HG03457 (cell line): ENCODE results near the gene PELI3.
A peak's percentile ranks its signal among the peaks of the same experiment; 100 is the strongest.

Experiments
- ATAC-seq: cut with Tn5 transposase; IDR thresholded peaks from one replicate; pipeline ENCODE4 v1.9.1; 2021; ENCODE audit warnings: moderate number of reproducible peaks; ENCODE audit not compliant: unreplicated experiment

PELI3 gene

DNA sequence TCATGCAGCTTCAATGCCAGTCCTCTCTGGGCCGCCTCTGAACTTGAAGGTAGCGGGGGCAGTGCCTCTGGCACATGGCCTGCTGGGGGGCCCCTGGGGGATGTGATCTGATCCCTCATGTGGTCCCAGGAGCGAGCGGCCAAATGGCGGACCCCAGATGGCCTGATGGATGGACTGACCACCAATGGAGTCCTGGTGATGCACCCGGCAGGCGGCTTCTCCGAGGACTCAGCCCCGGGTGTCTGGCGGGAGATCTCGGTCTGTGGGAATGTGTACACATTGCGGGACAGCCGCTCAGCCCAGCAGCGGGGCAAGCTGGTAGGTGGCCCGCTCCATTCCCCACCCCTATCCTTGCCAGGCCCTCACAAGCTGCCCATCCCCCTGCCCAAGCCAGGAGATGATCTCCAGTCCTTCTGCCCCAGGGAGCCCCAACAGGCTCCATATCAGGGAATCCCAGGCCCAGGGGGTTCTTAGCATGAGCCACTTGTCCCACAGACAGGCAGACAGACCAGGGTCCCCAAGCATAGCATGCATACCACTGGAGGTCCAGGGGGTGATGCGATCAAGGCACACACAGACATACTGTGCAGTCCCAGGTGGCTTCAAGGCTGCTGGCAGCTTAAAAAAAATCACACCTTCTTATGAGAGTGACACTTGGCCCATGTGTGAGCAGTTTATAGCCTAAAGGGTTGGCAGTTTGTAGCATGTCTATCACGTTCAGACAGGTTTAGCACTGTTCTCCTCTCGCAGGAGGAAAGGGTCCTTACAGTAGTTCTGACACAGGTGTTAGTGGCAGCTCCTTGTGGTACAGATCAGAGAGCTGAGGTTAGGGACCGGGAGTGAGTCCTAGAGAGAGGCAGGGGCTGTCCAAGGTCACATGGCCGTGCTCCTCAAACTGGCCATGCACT, 7.2 kb downstream of the PELI3 start:
- ATAC-seq, result no peak

DNA sequence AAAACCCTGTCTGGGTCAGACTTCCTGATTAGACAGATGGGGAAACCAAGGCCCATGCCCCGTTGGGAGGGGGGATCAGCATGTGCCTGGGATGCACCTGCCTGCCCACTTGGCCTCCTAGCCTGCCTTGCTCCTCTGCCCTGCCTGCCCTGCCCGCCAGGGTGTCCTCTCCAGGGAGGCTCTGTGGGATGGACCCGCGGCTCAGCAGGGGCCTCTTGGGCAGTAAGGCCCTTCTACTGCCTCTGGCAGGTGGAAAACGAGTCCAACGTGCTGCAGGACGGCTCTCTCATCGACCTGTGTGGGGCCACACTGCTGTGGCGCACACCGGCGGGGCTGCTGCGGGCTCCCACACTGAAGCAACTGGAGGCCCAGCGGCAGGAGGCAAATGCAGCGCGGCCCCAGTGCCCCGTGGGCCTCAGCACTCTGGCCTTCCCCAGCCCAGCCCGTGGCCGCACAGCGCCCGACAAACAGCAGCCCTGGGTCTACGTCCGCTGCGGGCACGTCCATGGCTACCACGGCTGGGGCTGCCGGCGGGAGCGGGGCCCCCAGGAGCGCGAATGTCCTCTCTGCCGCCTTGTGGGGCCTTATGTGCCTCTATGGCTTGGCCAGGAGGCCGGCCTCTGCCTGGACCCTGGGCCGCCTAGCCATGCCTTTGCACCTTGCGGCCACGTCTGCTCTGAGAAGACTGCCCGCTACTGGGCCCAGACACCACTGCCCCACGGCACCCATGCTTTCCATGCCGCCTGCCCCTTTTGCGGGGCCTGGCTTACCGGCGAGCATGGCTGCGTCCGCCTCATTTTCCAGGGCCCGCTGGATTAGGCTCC, 8.9 kb downstream of the PELI3 start:
- no peak for ATAC-seq

DNA sequence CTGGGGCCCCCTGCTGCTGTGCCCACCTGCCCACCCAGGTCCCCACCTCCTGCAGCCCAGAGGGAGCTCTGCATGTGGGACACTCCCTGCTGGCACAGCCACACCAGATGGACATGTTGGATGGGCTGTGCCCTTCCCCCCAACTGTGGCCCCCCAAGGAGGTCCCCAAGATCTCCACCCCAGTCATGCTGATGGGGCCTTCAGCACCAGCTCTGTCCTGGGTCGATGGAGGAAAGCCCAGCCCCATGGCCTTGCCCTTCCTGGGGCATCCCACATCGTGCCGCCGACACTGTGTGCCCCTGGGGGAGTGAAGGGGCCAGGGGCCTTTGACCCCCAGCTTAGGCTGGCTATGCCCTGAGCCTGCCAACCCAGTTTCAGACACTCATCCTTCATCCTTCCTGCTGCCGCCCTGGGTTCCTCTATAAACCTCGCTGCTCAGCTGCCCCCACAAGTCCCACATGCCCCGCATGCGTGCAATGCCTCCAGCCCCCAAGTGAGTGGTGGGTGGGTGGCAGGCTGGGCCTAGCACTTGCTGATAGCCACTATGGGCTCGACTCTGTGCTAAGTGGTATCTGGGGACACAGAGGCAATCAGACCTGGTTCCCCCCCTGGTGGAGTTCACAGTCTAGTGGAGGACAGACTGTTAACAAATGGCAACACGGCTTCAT, 9.6 kb downstream of the PELI3 start:
- no peak for ATAC-seq

DNA sequence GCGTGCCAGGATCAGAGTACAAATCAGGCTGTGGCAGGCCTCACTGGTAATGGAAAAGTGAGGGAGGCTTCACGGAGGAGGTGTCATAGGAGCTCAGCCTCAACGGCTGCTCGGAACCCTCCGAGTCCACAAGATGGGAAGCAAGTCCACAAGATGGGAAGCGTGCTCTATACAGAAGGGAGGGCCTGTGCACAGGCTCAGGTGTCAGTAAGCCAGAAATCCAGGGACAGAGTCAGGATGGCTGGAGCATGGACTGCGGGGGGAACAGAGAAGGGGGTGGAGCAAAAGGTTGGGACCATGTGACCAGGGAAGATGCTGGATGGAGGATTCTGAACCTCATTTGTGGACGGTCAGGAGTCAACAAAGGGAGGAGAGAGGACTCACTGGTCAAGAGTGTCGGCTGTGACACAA, 10.1 kb downstream of the PELI3 start:
- ATAC-seq, result no peak

DNA sequence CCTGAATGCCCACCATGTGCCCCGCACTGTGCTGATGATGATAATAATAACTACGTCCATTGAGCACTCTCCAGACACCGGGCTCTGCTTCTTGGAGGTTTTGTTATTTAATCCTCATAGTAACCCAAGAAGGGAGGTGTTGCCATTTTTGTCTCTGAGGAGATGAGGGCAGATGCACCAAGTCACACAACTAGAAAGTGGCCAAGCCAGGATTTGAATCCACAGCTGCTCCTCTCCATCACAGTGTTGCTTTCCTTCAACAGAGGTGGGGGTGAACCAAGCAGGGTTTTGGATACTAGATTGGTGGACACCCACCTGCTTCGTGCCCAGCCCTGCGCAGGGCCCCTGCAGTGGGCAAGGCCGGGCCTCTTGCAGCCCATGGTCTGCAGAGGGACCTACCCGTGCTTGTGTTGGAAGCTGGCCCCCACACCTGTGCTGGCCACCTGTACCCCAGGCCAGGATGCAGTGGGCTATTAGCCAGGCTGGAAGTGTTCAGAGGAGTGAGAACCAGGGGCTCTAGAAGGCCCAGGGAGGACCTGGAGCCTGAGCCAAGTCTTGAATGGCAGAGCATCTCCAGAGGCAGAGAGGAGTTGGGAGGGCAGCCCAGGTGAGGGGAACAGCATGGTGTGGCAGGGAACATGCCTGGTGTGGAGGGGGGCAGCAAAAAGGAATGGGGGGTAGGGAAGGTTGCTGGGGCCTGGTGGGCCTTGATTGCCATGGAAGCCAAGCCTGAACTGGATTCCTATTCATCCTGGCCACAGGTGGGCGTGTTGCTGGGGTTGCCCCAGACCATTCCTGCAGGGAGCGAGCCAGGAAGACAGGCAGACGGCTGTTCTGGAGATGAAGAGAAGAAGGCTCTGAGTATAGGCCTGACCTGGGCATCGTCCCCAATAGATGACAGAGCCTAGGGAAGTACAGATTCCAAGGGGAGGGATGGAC, 10.8 kb downstream of the PELI3 start:
- ATAC-seq, result no peak

DNA sequence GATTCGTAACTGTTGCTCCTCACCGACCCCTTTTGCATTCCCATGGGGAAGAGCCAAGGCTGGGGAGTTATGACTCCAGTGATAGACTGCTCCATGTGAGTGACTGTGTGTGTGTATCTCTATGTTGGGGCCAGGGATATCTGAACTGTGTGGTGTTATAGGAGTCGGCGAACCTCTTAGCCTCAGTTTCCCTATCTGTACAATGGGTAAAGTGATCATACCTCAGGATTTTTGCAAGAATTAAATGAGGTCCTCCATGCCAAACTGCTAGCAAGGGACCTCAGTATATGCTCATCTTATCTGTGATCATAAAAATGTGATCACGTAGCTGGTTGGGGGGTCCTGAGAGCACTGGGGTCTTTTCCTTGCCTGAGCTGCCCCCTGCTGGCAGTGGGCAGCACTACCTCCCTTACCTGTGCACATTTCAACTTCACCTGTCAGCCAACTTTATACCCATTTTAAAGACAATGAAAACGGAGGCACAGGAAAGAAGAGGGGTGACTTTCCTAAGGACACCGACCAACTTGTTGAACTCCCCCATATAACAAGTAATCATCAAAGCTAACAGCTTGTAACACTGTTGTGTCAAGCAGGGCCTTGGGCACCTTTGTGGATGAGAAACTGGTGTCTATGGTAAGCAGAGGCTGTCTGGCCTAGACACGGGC, 12.2 kb downstream of the PELI3 start:
- no peak for ATAC-seq

DNA sequence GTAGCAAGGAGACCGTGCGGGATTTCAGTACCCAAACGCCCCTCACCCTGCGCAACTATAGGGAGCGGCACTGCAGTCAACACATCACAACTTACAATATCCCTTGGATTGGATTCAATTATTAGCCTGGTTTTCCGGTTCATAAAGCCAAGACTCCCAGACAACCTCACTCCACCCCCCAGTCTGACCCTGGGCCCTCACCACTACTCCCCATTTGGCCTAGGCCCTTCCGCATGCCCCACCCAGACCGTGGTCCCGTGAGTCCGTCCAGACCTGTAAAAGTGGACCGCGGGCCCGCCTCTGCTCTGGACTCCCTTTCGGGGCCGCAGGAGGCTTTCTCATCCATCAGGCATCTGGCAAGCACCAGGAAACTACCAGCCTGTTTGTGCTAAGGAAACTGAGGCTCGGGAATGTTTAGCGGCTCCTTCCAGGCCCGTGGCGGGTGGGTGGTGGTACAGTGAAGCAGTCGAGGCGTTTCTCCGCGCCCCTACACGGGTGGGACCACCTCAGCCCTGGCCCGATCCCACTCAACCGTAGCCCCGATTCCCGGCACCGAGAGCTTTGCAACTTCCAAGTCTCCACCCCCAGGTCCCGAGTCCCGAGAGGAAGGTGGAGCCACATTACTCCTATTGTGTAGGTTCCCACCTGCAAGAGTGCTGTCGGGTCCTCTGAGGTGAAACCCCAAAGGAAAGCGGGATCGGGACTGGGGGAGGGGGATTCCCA, 12.8 kb downstream of the PELI3 start:
- ATAC-seq, result no peak

DNA sequence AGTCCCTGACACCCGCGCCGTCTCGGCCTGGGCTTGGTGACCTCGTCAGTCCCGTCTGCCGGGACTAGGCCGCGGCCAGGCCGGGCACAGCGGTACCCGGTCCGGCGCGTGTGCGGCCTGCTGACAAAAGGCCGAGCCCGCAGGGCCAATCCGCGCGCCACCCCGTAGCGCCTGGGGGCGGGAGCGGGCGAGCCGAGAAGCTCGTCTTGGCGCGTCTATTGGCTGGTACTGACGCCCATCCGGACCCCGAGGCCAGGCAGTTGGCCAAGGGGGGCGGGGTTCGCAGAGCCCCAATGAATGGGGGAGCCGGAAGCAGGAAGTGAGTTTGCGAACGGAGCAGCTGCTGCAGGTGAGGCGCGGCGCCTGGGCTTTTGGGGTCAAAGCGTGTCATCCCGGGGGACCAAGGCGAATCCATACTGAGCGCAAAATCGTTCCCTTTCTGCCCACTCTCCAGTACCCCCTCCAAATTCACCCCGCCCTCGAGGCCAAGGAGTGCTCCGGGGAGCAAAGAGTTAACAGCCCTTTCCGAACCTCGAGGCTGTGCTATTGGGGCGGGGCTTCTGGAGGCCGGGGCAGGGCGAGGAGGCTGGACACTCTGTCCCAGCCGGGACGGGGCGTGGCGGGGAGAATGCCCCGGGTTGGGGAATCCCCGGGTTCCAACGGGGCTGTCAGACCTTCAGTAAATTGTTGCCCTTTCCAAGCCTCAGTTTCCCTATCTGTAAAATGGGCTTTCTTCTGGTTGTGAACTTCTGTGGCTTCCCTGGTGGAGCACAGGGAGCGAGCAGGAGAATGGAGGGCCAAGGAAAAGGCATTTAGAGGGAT, 13.6 kb downstream of the PELI3 start, which contains the start of gene DPP3:
DPP3 (plus strand) TSS at position 318 of the 822 bp plus-strand sequence. CDS start 1,767 bp downstream, outside the sequence.
- peak; percentile 69 for ATAC-seq

DNA sequence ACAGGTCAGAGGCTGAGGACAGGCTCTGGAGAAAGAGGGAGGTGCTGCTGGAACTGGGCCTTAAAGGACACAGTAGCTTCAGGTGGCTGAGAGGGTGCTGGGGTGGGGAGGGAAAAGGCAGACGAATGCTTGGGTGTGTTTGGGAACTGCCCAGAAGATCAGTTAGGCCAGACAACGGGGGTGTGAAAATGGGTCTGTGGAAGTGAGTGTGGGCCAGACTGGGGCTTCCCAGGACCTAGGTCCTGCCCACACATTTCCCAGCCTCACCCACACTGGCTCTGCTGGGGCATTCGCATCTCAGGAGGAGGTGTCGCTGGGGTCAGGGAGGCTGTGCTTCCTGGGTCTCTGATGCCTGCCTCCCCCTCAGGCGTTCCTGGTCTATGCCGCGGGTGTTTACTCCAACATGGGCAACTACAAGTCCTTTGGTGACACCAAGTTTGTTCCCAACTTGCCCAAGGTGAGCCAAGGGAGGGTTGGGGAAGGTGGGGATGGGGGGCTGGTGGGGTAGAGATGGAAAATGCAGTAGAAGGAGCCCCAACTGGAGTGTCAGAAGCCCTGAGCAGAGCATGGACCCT, 18.2 kb downstream of the PELI3 start:
- ATAC-seq, result no peak

DNA sequence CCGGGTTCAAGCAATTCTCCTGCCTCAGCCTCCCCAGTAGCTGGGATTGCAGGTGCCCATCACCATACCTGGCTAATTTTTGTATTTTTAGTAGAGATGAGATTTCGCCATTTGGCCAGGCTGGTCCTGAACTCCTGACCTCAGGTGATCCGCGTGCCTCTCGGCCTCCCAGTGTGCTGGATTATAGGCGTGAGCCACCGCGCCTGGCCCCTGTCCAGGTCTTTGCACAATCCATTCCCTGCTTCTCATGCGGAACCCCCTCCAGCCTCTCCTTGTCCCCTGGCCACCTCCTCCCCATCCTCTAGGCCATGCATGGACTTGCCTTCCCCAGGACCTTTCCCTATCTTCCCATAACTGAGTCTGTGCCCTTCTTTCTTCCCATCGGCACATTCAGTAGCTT, 22.3 kb downstream of the PELI3 start:
- no peak for ATAC-seq

DNA sequence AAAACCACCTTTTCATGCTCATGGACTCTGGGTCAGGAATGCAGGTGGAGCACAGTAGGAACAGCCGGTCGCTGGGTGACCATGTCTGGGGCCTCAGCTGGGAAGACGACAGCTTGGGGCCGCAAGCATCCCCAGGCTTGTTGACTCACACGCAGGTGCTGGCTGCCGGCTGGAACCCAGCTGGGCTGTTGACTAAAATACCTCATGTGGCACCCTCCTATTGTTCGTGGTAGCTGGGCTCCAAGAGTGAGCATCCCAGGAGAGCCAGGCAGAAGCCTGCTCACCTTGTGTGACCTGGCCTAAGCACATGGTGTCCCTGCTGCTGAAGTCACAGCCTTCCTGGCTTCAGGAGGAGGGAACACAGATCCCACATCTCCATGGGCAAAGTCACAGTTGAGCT, 22.9 kb downstream of the PELI3 start:
- no peak for ATAC-seq

DNA sequence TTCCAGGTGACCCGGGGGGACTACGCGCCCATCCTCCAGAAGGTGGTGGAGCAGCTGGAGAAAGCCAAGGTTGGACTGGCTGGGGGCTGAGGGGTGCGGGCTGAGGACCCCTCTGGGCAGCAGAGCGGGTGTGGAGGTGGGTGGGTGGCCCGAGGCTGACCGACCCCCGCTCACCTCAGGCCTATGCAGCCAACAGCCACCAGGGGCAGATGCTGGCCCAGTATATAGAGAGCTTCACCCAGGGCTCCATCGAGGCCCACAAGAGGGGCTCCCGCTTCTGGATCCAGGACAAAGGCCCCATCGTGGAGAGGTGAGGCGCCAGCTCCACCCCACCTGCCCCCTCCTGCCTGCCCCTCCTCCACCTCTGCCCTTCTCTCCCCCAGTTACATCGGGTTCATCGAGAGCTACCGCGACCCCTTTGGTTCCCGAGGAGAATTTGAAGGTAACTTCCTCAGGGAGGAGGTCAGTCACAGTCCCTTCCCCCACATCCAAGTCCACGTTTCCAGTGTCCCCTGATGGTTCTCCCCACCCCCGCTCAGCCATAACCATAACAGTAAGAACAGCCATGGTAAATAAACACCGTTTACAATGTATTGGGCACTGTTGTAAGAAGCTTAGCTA, 24.7 kb downstream of the PELI3 start:
- no peak for ATAC-seq

DNA sequence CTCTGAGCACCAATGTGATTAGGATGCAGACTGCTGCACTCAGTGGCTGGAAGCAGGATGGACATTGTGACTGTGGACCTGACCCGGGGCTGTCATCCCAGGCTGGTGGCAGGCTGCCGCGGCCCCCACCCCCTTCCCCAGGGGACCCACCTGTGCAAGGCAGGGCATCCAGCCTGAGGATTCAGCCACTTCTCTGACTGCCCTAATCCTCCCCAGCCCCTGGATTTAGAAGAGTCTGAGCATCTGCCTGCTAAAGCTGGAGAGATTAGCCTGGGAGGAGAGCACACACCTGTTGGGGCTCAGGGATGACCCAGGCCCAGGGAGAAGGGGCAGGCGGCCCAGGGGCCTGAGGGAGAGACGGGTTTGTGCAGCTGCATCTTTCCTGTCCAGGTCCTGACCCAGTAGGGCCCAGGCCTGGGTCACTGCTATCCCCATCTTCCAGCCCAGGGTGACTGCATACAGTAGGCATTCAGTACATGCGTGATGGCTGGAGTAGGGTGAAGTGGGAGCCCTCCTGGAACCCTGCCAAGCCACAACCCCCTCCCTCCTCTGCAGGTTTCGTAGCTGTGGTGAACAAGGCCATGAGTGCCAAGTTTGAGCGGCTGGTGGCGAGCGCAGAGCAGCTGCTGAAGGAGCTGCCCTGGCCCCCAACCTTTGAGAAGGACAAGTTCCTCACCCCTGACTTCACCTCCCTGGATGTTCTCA, 25.6 kb downstream of the PELI3 start:
- no peak for ATAC-seq

DNA sequence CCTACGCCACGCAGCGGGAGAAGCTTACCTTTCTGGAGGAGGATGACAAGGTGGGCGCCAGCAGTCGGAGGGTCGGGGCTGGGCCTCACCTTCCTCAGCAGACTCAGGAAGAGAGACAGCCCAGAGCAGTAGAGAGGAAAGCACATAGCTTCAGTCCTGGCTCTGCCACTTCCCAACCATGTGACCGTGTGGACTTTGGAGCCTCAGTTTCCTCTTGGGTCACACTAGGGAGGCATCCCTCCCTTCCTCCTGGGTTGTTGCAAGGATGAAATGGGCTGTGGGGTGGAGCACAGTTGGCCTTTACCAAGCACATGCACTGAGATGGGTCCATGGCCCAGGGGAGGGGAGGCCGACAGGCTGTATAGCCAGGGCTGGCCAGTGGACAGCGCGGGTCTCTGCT, 26.4 kb downstream of the PELI3 start:
- ATAC-seq, result no peak

DNA sequence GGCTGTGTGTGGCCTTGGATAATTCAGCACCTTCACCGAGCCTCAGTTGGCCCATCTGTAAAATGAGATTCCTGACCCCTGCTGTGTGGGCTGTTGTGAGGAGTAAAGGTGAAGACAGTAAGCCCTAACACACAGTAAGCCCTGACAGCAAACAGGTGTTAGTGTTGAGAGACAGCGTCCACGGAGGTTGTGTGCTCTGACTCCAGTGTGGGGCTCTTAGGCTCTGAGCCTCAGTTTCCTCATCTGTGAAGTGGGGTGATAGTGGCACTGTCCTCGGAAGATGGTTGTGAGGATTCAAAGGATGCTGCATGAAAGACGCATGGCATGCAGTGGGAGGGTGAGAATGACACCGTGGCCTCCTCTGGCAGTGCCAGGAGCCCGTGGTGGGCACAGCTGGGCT, 27.8 kb downstream of the PELI3 start:
- ATAC-seq, result no peak

DNA sequence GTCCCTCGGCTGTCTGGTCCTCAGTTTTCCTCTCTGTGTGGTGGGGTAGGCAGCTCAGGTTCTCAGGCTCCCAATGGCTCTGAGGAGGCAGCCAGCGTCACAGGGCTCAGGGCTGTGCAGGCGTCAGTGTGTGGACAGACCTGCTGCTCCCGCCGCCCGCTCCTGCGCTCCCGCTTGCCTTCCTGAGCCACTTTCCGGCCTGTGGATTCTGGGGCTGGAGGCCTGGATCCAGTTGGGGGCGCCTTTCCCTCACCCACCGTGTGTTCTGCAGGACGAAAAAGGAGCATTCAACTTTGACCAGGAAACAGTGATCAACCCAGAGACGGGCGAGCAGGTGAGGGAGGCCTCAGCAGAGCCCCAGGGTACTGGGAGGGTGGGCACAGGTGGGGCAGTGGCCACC, 28.2 kb downstream of the PELI3 start:
- ATAC-seq, result no peak

DNA sequence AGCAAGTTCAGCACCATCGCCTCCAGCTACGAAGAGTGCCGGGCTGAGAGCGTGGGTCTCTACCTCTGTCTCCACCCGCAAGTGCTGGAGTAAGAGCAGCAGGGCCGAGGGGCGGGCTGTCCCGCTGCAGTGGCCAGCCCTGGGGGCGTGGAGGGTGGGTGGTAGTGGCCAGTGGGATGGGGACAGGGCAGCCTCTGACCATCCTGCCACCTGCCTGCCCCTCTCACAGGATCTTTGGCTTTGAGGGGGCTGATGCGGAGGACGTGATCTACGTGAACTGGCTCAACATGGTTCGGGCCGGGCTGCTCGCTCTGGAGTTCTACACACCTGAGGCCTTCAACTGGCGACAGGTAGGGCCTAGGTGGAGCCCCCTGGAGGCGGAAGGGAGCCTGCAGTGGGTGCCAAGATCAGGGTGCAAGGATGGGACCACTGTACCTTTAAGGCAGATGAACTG, 28.7 kb downstream of the PELI3 start:
- ATAC-seq, result no peak
